IgD-negative memory B cell (primary cell): Measurements from ENCODE around the gene EBF3. TPM values are rescaled to one million over a fixed set of nuclear protein-coding genes. Genes with fewer than 3 reads are reported as not detected.

Source experiments
- H3K27ac Mint-ChIP-seq, 3 donors: one replicate each; pipeline ENCODE4 v1.8.0; 2020 to 2022; ENCODE audit warnings: mild to moderate bottlenecking in 3 of 3, mixed read lengths in 3 of 3, moderate library complexity in 1 of 3
- H3K27me3 Mint-ChIP-seq: one replicate; pipeline ENCODE4 v1.8.0; 2021; ENCODE audit warnings: mixed read lengths
- H3K36me3 Mint-ChIP-seq: one replicate; pipeline ENCODE4 v1.8.0; 2020; ENCODE audit warnings: mild to moderate bottlenecking, mixed read lengths
- H3K4me1 Mint-ChIP-seq, 3 donors: one replicate each; pipeline ENCODE4 v1.8.0; 2020 to 2022; ENCODE audit warnings: mixed read lengths in 3 of 3, mild to moderate bottlenecking in 1 of 3
- H3K4me3 Mint-ChIP-seq, 4 donors: one replicate each; pipeline ENCODE4 v1.8.0; 2020 to 2022; ENCODE audit warnings: mild to moderate bottlenecking in 4 of 4, mixed read lengths in 4 of 4, moderate library complexity in 3 of 4
- H3K9me3 Mint-ChIP-seq, 3 donors: one replicate each; pipeline ENCODE4 v1.8.0; 2020 to 2021; ENCODE audit warnings: mixed read lengths in 3 of 3, mild to moderate bottlenecking in 1 of 3
- polyA plus RNA-seq: library from polyadenylated mRNA; unstranded; fragments of 300-500 nt; fragmentation: Illumina TruSeq; gene quantifications from one replicate; pipeline ENCODE4 v1.2.3, GENCODE V29; 2021

EBF3 gene
- polyA plus RNA-seq, 1 donor from 2014 or later = not detected

DNA sequence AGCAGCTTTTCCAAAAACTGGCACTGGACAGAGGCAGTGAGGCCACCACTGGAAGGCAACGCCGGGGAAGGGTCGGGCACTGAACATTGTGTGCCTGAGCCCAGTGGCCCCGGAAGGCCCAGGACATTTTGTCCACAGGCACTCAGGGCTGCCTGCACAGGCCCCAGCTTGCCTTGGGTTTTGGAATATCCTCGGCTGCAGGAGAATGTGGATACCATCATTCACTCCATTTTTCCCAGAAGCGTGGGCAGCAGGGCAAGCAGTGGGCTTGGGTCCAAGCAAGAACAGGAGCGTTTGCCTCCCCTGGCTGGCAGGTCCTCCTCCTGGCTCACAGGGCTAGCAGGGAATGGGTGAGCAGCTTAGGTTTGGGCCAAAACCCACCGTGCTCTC is 147.4 kb downstream of the EBF3 start:
- Mint-ChIP-seq H3K27me3 (peaks cover 2% of the 10 kb centered on the region), H3K27ac (no peak overlapping the region), H3K9me3 (peaks cover 0 to 18% (median 2%) of the 10 kb centered on the region in 3 donors), H3K4me1 (no peaks in the 10 kb centered on the region), H3K36me3 (peaks cover 2% of the 10 kb centered on the region), H3K4me3 (no peak overlapping the region)

DNA sequence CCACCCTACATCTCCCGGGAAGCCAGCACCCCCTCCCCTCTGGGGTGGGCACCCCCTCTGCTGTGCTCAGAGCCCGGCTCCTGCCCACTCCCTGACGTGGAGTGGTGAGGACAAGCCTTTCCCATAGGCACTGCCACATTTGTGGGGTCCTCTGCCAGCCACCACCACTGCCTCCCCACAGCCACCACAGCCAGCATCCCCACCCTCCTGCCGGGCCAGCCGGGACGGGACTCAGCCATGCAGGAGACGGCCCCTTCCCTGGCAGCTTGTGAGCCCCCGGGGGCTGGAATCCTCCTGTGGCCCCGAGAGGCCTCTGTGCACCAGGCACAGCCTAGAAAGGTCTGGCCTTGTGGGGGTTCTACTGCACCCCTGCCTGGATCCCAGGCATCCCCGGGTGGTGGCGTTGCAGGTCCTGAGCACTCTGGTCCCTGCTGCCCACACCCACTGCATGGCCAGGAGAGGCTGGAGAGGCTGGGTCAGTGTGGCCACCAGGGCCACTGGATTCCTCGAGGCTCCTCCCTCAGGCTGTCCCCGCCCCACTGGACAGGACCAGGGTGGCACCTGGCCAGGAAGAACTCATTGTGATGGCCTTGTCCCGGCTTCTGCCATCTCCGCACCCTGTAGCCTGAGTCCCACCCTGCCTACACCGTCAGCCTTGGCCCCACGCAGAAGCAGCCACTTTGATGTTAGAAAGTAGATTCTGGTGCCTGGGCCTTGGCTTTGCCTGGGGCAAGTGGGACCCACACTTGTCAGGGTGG is 148.0 kb downstream of the EBF3 start:
- H3K9me3 Mint-ChIP-seq = peaks cover 0 to 18% (median 2%) of the 10 kb centered on the region in 3 donors
- H3K4me3 Mint-ChIP-seq = no peak overlapping the region
- no peaks in the 10 kb centered on the region for H3K4me1 Mint-ChIP-seq
- peaks cover 2% of the 10 kb centered on the region for H3K27me3 Mint-ChIP-seq
- H3K36me3 Mint-ChIP-seq = no peaks in the 10 kb centered on the region
- H3K27ac Mint-ChIP-seq = no peak overlapping the region

DNA sequence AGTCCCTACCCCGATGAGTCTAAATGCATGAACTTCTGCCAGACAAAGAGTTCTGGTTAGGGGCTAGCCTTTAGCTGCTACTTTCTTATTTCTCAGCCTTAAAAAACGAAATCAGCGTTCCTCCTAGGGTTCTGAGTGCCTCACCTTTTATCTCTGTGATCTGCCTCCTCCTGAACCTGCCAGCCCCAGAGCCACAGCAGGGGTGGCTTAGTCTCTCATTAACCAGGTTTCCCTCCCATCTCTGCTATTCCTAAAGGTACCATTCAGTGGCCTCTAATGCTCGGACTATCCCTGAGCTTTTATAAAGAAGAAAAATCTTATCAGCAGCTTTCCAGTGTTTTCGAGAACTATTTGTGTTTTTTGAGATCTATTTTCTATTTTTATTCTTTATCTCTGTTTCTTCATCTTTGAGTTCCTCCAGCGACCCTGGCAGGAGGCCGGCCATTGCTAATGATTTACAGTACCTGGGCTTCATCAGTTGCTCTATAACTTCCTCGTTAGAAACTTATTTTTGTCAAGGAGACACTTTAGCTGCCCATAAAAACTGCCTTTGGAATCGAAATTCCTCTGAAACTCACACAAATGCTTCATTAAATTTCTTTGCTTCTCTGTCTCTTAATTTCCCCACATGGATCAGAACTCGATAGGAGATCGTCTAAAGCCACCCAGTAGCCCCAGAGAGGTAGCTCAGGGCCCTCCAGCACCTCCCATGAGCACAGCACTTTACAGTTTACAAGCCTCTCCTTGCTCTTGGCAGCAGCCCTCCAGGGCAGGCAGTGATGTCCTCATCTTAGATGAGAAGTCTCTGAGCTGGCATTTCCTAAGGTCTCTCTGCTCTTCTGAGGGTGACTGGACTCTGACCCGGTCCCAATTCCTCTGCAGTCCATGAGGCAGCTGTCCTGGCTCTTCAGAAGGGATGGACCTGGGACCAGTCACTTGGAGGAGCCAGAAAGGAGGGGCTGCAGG is 149.1 kb downstream of the EBF3 start:
- peaks cover 2% of the 10 kb centered on the region for H3K27me3 Mint-ChIP-seq
- no peak overlapping the region for H3K27ac Mint-ChIP-seq
- H3K4me3 Mint-ChIP-seq = no peak overlapping the region
- peaks cover 0 to 18% (median 2%) of the 10 kb centered on the region in 3 donors for H3K9me3 Mint-ChIP-seq
- no peaks in the 10 kb centered on the region for H3K4me1 Mint-ChIP-seq
- H3K36me3 Mint-ChIP-seq = no peaks in the 10 kb centered on the region

DNA sequence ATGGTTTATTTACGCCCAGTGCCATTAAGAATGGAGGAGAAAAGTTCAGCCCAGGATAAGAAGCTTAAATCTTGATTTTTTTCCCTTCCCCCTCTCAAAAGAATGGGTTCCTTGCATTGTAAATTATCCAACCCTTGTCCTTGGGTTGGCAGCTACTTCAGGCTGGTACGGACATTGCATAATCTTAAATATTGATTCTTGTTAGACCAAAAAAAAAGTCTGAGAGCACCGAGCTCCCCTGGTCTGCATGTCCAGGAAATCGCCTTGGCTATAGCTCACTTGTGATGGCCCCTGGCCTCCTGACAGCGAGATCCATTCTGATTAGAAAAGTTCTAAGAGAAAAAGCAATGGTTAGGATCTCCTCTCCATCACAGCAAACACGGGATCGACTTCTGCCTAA is 151.7 kb downstream of the EBF3 start:
- Mint-ChIP-seq H3K9me3 (peaks cover 0 to 2% (median under 1%) of the 10 kb centered on the region in 3 donors), H3K36me3 (peaks cover 3% of the 10 kb centered on the region), H3K4me3 (no peak overlapping the region), H3K27me3 (no peaks in the 10 kb centered on the region), H3K4me1 (no peaks in the 10 kb centered on the region), H3K27ac (no peak overlapping the region)

DNA sequence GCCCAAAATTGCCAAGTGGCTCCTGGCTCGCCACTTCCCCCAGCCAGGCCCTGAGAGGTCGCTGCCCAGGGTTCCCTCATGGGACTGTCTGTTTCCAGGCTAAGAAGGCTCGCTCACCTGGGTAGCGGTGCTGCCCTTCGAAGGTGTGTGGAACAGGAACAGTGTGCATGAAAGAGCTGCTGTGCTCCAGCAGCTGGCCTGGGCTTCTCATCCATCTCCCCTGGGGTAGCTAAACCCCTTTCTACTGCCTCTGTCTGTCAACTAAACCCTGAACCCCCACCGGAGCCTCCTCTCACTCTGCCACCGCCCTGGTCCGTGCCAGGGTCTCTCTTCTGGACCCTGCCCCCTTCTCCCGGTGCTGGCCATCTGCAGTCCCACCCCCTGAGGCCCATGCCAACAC is 152.9 kb downstream of the EBF3 start:
- H3K9me3 Mint-ChIP-seq = peaks cover 1 to 6% (median 6%) of the 10 kb centered on the region in 3 donors
- H3K4me3 Mint-ChIP-seq = no peak overlapping the region
- peaks cover 3% of the 10 kb centered on the region for H3K36me3 Mint-ChIP-seq
- H3K27ac Mint-ChIP-seq = no peak overlapping the region
- no peaks in the 10 kb centered on the region for H3K27me3 Mint-ChIP-seq
- H3K4me1 Mint-ChIP-seq = no peaks in the 10 kb centered on the region

DNA sequence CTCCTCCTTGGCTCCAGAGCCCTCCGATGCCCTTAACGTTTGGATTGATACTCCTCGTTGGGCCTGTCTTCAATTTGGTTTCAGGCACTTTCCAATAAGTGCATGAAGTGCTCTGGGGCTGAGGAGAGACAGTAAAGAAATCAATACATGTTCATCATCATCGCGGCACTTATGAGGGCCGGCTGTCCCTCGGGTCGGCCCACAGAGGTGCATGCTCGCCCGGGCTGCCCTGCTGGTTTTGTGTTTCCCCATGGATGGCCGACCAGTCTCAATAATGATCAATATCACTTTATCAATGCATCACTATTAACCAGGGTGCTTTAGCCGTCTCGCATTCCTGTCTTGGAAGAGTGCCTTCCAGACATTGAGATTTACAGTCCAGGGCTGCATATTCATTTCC is 154.2 kb downstream of the EBF3 start:
- Mint-ChIP-seq H3K9me3 (peaks cover 3 to 11% (median 8%) of the 10 kb centered on the region in 3 donors), H3K27me3 (no peaks in the 10 kb centered on the region)

DNA sequence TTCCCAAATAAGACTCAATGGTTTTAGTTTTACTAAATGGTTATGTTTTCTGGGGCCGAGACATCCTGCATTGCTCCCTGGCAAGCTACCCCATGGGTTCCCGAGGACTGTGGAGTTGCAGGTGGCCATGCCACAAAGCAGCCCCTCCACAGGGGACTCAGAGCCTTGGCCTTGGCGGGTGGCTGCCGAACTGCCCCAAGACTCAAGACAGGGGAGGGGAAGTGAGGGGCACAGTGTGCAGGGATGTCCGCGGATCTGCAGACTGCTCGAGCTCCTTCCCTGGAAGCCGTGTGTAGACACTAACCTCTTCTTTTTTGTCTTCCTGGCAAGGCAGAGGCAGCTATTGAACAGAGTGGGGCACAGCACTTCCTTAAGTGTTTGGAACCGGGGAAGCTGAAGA is 154.6 kb downstream of the EBF3 start:
- H3K27me3 Mint-ChIP-seq = no peaks in the 10 kb centered on the region
- H3K4me1 Mint-ChIP-seq = no peaks in the 10 kb centered on the region
- peaks cover 3 to 12% (median 7%) of the 10 kb centered on the region in 3 donors for H3K9me3 Mint-ChIP-seq
- H3K4me3 Mint-ChIP-seq = no peak overlapping the region
- peaks cover 3% of the 10 kb centered on the region for H3K36me3 Mint-ChIP-seq
- no peak overlapping the region for H3K27ac Mint-ChIP-seq

More for the DNA sequence above, 154.2 kb downstream of the EBF3 start:
- Mint-ChIP-seq H3K27ac (no peak overlapping the region), H3K36me3 (peaks cover 3% of the 10 kb centered on the region), H3K4me3 (no peak overlapping the region), H3K4me1 (no peaks in the 10 kb centered on the region)

DNA sequence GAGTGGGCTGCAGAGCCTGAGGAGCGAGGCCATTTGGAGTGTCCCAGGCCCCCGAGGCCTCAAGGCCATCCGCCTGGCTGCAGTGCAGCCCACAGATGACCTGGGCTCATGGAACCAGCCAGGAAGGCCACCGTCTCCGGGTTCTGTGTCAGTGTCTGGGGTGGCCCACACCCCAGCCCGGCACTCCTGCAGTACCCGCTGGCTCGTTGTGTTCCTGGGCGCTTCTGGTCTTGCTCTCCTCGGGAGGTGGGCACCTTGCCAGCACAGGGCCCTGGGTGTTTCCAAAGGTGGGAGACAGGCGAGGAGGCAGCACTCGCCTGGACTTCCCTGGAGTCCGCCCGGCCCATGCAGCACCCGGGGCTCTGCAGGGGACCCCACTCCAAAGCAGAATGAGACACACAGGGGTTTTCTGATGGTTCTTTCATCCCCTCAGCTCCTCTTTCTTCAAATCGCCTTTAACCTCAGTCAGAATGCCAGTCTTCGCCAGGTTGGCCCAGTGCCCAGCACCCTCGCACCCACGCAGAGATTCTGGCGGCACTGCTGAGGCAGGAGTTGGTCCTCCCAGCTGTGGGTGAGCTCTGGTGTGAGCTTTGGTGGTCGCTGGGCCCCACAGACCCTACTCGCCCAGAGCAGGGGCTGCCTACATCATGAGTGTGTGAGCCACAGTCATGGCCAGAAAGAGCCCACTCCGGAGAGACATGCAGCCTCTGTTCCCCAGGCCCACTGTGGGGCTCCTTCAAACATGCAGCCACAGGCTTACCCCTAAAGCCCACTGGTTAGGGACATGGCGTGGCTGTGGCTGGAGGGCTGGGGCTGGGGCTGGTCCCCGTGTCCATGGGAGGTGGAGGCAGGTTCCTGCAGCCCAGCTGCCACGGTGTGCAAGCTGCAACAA is 155.7 kb downstream of the EBF3 start:
- Mint-ChIP-seq H3K36me3 (peaks cover 10% of the 10 kb centered on the region), H3K27me3 (no peaks in the 10 kb centered on the region), H3K9me3 (peaks cover 7 to 19% (median 9%) of the 10 kb centered on the region in 3 donors), H3K4me1 (no peaks in the 10 kb centered on the region), H3K27ac (no peak overlapping the region), H3K4me3 (no peak overlapping the region)

DNA sequence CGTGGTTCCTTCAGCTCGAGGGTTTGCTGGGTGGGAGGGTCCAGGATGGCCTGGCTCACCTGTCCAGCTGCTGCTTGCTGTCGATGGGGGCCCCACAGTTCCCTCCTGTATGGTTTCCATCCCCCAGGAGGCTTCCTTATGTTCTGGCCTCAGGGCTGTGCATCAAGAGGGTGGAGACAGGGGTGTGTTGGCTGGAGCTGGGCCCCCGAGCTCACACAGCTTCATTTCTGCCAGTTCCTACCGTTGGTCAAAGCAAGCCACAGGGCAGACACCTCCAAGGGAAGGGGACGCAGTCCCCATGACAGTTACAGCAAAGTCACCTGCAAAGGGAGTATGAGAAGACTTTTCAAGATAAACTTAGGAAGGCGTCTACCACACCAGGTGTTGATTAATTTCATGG is 156.9 kb downstream of the EBF3 start:
- Mint-ChIP-seq H3K27me3 (no peaks in the 10 kb centered on the region), H3K4me3 (no peak overlapping the region), H3K27ac (no peak overlapping the region), H3K4me1 (no peaks in the 10 kb centered on the region), H3K9me3 (peaks cover 8 to 19% (median 9%) of the 10 kb centered on the region in 3 donors), H3K36me3 (peaks cover 10% of the 10 kb centered on the region)

DNA sequence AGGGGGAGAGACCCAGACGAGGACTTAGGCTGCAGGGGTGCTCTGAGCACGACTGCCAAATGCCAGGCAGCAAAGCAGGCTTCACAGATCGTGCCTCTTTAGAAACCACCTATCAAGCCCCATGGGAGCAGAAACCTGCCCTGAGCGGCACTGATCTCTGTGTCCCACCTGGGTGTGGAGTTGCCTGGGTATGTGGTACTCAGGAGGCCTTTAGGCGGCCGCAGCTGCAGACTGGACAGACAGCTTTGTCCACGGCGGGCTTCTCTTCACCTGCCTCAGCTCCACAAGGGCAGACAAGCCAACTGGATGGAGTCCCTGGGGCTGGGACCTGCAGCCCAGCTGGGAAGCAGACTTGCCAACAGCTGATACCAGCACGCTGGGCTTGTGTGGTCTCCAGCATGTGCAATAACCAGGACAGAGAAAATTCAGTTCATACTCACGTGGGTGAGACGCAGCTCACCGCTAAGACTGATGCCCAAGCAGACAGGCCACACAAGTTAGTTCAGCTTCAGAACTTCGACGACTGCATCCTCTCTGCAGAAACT is 163.2 kb downstream of the EBF3 start:
- no peak overlapping the region for H3K27ac Mint-ChIP-seq
- H3K36me3 Mint-ChIP-seq = peaks cover 6% of the 10 kb centered on the region
- H3K9me3 Mint-ChIP-seq = peaks cover 10 to 23% (median 11%) of the 10 kb centered on the region in 3 donors
- no peak overlapping the region for H3K4me3 Mint-ChIP-seq
- no peaks in the 10 kb centered on the region for H3K4me1 Mint-ChIP-seq
- H3K27me3 Mint-ChIP-seq = no peaks in the 10 kb centered on the region

DNA sequence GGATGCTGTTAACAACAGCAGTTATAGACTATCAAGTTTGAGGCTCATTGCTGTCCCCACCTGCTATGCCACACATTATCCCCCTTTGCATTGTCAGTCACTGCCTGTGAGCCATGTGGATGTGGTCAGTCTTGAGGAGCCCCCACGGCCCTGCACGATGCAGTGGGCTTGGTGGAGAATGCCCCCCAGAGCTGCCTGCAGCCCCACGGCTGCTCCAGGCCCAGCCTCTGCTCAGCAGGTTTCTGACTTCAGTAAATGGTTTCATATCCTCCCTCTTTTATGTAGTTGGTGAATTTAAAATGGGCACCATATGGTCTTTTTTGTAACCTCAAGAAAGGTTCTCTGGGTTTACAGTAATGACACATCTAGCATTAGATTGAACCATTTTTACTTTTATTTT is 164.1 kb downstream of the EBF3 start:
- H3K4me3 Mint-ChIP-seq = no peak overlapping the region
- H3K27ac Mint-ChIP-seq = no peak overlapping the region
- H3K36me3 Mint-ChIP-seq = peaks cover 6% of the 10 kb centered on the region
- H3K9me3 Mint-ChIP-seq = peaks cover 8 to 19% (median 10%) of the 10 kb centered on the region in 3 donors
- no peaks in the 10 kb centered on the region for H3K4me1 Mint-ChIP-seq
- no peaks in the 10 kb centered on the region for H3K27me3 Mint-ChIP-seq

DNA sequence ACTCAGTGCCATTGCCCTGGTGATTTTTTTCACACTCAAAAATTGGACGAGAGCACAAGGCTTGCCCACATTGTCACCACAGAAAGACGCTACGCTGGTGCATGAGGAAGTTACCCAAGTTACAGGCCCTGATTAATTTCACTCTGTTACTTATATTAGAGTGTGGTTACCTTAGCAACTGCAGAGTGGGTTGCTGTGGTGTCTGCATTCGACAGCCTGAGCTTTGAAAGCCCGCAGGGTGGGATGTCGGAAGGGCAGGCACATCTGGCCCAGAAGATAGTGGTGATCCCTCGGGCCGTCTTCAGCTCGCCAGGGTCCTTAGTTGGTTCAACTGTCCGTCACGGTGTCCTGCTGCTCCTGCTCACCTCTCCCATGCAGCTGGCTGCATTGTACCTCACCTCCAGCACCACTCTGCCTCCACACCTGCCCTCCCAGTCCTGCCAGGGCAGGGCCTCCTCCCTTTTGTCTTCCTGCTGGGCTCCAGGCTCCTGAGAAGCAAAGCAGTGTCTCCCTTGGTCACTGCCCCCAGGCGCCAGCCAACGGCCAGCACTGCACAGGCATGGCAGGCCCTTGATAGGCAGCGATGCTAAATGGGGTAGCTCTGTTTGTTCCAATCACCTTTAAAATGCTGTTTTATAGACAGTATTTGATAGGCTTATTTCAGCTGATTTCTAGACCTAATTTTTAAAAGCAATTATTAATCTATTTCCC is 167.2 kb downstream of the EBF3 start:
- Mint-ChIP-seq H3K4me1 (no peaks in the 10 kb centered on the region), H3K27ac (no peak overlapping the region), H3K27me3 (no peaks in the 10 kb centered on the region), H3K4me3 (no peak overlapping the region), H3K9me3 (peaks cover 6 to 22% (median 8%) of the 10 kb centered on the region in 3 donors), H3K36me3 (no peaks in the 10 kb centered on the region)

DNA sequence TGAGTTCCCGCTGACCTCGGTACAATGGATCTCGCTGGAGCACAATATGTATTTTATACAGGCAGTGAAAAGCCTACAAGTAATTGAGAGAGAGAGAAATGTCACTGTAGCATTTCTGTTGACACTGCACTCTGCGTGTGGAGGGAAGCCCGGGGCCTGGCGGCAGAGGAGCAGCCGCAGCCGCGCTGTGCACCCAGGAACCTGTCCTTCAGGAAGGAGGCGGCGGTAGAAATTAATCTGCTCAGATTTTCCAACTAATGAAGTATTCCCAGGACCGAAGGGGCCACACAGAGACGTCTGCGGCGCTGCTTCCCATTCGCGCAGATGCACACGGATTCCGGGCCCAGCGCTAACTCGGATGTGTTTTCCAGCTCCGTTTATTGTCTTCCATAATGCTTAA is 170.1 kb downstream of the EBF3 start:
- Mint-ChIP-seq H3K9me3 (peaks cover 7 to 31% (median 8%) of the 10 kb centered on the region in 3 donors), H3K27me3 (no peaks in the 10 kb centered on the region), H3K4me1 (no peaks in the 10 kb centered on the region), H3K27ac (no peak overlapping the region), H3K36me3 (peaks cover 2% of the 10 kb centered on the region), H3K4me3 (no peak overlapping the region)

DNA sequence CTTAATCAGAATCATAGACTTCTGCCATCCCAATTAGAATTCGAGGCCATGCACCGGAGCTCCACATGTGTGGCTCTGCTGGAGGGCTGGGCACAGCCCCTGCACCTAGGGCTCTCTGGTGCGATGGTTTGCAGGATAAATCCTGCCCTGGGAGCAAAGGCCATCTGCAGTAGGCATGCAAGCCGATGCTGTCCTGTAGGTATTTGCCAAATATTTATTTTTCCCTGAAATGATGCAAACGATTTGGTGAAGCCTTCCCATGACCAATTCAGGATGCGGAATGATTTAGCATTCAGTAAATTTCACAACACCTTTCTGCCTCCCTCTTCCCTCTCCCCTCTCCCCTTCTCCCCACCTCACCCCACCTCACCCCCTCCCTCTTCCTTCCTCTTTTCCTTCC is 170.6 kb downstream of the EBF3 start:
- Mint-ChIP-seq H3K9me3 (peaks cover 7 to 30% (median 8%) of the 10 kb centered on the region in 3 donors), H3K27ac (no peak overlapping the region), H3K4me1 (no peaks in the 10 kb centered on the region), H3K4me3 (no peak overlapping the region), H3K27me3 (no peaks in the 10 kb centered on the region), H3K36me3 (peaks cover 2% of the 10 kb centered on the region)
